NT2/D1 (cell line): ENCODE measurements around the gene EPHA6.

Experiments
- SUZ12 ChIP-seq: IDR thresholded peaks from 2 replicates; pipeline ENCODE4 v1.6.1; 2011; ENCODE audit not compliant: insufficient read length, insufficient read depth; ENCODE audit errors: extremely low read depth
- YY1 ChIP-seq: IDR thresholded peaks from 2 replicates; pipeline ENCODE4 v1.6.1; 2011; ENCODE audit not compliant: insufficient read length, insufficient read depth
- ZNF274 ChIP-seq: IDR thresholded peaks from 2 replicates; pipeline ENCODE4 v1.6.1; 2011; ENCODE audit warnings: mild to moderate bottlenecking, low read depth, low read length

DNA sequence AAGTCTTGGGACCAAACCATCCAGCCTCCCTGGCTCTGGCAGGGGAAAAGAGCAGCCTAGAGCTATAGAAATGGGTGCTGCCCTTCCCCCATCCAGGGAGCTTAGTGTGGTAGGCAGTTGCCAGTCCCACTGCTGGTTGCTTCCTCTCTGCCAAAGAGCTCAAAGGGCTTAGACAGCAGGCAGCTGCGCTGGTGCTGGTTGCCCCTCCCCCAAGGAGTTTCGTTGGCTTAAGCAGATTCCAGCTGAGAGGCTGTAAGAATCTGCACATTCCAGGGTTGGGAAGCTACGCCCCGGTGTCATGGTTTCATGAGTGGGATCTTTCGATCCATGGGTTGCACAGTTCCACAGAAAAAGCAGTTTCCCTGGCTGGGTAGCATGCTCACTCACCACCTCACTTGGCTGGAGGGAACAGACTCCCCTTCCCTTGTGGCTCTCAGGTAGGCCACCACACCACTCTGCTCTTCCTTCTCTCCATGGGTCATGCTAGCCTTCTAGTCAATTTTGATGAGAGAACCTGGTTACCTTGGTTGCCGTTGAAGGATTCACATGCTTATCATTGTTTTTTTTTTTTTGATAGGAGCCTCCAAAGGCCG lies 195.1 kb downstream of the EPHA6 start:
- TF ChIP-seq SUZ12 (no peak), ZNF274 (no peak), YY1 (no peak)
